GM12865 (cell line): Measurements from ENCODE around the gene DNAJB6.

Experiments used
- DNase-seq: peaks from one replicate; pipeline ENCODE4 v3.0.0; 2010; ENCODE audit warnings: low read depth
- H3K4me3 ChIP-seq: 2 replicates; pipeline ENCODE4 v1.5.1; 2011; ENCODE audit warnings: mild to moderate bottlenecking, low read depth, low read length, control low read depth
- TF ChIP-seq, protein P1 (sequence below): IDR thresholded peaks from 2 replicates; pipeline ENCODE4 v1.5.1; 2011; ENCODE audit warnings: low read length, control low read depth, low read depth, inconsistent platforms; ENCODE audit not compliant: insufficient read depth; ENCODE audit errors: missing control alignments

The DNAJB6 gene

DNA sequence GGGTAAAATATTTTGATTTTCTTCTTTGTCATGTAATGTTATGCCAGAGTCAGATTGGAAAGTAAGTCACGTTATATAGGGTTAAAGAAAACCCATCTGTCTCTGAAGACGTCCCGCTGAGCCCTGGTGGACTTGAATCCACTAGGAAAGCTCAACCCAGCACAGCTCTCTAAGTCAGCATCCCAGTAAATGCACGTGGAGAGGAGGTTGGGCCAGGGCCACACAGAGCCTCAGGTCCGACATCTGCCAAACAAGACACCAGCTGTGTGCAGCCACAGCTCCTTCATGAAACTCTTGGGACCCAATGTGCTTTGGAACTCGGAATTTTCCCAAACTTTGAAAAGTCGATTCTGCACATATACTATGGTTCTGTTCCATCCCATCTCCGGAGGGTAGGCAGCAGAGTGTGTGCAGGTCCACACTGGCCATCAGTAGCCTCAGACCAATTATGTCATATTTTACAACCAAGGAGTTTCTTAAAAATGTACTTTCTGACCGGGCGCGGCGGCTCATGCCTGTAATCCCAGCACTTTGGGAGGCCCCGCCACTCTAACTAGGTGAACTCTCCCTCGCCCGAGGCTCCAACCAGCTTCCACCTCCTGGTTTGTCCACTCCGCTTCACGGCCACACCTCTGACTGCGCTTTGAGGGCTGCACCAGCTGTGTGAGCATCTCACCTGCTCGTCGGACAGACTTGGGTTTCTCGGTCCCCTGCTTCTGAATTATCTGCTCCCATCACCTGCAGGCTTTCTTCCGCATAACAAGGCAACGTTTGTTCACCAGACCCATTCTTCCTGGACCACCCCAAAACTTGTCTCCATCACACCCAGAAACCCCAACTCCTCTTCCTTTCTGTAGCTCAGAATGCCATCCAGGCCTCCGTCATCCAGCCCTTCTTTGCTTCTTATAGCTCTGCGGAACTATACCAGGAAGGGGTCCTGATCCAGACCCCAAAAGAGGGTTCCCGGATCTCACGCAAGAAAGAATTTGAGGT, 29.7 kb upstream of the DNAJB6 start:
- TF ChIP-seq, protein P1, sequence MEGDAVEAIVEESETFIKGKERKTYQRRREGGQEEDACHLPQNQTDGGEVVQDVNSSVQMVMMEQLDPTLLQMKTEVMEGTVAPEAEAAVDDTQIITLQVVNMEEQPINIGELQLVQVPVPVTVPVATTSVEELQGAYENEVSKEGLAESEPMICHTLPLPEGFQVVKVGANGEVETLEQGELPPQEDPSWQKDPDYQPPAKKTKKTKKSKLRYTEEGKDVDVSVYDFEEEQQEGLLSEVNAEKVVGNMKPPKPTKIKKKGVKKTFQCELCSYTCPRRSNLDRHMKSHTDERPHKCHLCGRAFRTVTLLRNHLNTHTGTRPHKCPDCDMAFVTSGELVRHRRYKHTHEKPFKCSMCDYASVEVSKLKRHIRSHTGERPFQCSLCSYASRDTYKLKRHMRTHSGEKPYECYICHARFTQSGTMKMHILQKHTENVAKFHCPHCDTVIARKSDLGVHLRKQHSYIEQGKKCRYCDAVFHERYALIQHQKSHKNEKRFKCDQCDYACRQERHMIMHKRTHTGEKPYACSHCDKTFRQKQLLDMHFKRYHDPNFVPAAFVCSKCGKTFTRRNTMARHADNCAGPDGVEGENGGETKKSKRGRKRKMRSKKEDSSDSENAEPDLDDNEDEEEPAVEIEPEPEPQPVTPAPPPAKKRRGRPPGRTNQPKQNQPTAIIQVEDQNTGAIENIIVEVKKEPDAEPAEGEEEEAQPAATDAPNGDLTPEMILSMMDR, result no peak
- no peak overlapping the region for H3K4me3 ChIP-seq
- no peak for DNase-seq

DNA sequence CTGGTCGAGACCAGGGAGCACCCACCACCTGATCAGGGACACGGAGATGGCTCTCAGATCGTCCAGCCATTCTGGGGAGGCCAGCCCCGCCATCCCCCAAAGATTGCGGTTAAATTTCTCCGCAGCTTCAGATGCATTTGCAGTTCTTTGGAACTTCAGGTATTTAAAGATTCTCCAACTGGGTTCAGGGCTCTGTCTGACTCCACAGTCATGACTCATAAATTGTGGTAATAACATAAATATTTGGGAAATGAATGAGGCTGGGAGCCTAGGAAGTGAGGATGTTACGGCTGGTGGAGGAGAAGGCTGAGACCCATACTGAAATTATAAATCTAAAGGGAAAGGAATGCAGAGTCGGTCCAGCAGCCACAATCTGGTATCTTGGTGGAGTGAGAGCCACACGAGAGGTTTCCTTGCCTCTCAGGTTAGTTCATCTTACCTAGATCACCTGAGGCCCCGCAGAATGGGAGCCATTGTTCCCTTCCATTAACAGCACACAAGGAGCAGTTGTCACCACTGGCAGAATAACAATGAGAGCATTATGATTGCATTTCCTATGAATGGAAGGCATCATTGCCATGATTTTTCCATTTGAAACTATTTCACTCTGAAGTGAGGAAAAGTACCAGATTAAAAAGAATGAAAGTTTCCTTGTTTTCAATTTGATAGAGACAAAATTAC, 26.7 kb upstream of the DNAJB6 start:
- TF ChIP-seq, protein P1, result no peak
- no peak overlapping the region for H3K4me3 ChIP-seq
- no peak for DNase-seq

DNA sequence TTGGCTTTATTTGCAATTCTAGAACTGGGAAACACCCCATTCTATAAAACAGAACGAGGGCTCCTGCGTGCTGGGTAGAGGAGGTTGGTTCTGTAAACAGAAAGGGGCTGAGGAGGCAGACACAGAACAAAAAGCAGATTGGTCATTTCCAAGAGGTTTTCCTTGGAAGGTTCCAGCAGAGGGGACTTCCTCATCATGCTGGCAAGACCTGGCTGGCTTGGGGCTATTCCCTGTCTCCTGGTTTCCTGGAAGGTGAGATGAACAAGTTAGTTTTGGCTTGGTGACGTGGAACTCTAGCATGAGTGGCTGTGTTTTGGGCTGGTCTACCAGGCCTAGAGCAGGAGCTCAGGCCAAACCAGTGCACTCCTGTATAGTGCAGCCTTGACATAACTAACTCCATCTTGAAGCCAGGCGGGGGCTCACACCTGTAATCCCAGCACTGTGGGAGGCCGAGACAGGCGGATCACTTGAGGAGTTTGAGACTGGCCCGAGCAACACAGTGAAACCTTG, 26.1 kb upstream of the DNAJB6 start:
- TF ChIP-seq, protein P1, result no peak
- no peak overlapping the region for H3K4me3 ChIP-seq
- no peak for DNase-seq

DNA sequence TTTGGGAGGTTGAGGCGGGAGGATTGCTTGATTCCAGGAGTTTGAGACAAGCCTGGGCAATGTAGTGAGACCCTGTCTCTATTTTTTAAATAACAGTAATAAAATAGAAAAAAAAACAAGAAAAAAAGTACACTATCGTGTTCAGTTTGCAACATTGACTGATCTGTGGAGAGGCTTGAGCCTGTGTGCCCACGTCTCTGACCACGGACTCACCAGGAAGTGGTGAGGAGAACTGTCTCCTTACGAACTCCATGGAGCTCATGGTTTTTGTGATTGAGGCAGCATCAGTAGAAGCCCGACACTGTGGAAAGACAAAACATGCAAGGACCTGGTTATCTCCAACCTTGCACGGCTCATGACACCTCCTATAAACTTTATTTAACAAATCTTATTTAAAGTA, 23.9 kb upstream of the DNAJB6 start:
- no peak for DNase-seq
- TF ChIP-seq, protein P1, result no peak
- no peak overlapping the region for H3K4me3 ChIP-seq

DNA sequence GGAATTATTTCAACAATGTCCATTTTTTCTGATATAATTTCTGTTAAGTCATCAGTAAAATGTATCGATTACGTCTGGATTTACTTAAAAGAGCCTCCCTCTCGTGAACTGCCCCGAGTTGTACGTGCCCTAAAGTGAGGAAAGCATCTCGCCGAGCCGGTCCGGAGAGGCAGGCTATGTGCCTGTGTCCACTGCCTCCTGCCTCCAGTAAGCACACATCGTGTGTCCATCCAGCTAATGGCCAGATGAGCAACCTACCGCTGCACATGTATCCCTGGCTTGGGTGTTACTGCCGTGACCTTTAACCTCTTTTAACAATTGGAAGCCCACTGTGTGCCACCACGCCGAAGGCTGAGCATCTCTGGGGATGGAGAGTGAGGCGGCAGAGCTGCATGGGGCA, 23.2 kb upstream of the DNAJB6 start:
- H3K4me3 ChIP-seq, result no peak overlapping the region
- no peak for DNase-seq
- TF ChIP-seq, protein P1, result no peak

DNA sequence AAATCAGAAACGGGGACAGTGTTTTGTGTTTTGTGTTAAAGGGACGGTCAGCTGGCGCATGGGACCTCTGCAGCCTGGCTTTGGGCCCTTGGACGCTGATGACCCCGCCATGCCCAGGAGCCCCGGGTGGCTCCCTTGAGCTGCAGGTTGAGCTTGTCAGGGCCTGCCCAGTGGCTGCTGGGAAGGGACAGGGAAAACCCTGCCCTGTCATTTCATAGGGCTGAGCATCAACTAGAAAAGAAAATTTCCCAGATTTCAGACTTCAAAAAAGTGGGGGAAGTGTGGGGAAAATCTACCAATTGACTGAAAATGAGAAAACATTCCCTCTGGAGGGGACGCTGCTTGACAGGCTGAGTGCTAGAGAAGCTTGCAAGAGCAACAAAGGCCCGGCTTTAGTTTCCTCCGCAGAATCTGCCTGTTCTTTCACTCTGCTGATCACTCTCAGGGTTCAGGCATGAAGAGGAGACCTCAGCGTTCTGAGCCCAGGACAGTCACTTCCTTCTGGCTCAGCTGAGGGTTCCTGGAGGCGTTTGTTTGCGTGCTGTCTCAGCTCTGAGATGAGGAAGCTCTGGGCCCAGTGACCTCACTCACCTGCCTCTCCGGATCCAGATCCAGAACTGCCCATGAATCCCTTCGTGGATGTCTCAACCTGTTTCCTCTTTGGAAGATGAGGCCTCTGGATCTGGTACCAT, 18.6 kb upstream of the DNAJB6 start:
- peak; percentile 64 for DNase-seq
- TF ChIP-seq, protein P1, result no peak
- no peak overlapping the region for H3K4me3 ChIP-seq
